ENCODE measurements around the gene HERPUD1.

- TF ChIP-seq CTCF (IDR thresholded peaks at IDR 0.05; ENCODE audit: low read depth, low read length, poor library complexity, severe bottlenecking): no peak
- no peak for TF ChIP-seq EZH2phosphoT487 (IDR thresholded peaks at IDR 0.05; ENCODE audit: borderline replicate concordance, low read length)
These were observed 36.1 kb upstream of the HERPUD1 start for GRCh38 chr16:56895813-56896212.

Measured in DOHH2 (cell line).